Hepatocyte (in vitro differentiated cells): ENCODE measurements around the gene HLF.

Source experiments
- EZH2 ChIP-seq: fragments of 200-600 bp; sonication (generic); IDR thresholded peaks from 2 replicates; pipeline ENCODE4 v1.6.1; 2016; ENCODE audit warnings: antibody characterized with exemption, mild to moderate bottlenecking, borderline replicate concordance
- EZH2phosphoT487 ChIP-seq: fragments of 200-600 bp; sonication (generic); IDR thresholded peaks from one replicate; pipeline ENCODE4 v1.6.1; 2018; ENCODE audit warnings: antibody characterized with exemption, mild to moderate bottlenecking, low read depth, moderate library complexity; ENCODE audit not compliant: unreplicated experiment, severe bottlenecking
- TF ChIP-seq, protein P1 (sequence below): fragments of 200-600 bp; sonication (generic); IDR thresholded peaks from 2 replicates; pipeline ENCODE4 v1.5.1; 2016; ENCODE audit warnings: antibody characterized with exemption, mild to moderate bottlenecking; ENCODE audit not compliant: poor library complexity

GRCh38 chr17:55230716-55231115, 34.0 kb upstream of the HLF start:
- TF ChIP-seq, protein P1, sequence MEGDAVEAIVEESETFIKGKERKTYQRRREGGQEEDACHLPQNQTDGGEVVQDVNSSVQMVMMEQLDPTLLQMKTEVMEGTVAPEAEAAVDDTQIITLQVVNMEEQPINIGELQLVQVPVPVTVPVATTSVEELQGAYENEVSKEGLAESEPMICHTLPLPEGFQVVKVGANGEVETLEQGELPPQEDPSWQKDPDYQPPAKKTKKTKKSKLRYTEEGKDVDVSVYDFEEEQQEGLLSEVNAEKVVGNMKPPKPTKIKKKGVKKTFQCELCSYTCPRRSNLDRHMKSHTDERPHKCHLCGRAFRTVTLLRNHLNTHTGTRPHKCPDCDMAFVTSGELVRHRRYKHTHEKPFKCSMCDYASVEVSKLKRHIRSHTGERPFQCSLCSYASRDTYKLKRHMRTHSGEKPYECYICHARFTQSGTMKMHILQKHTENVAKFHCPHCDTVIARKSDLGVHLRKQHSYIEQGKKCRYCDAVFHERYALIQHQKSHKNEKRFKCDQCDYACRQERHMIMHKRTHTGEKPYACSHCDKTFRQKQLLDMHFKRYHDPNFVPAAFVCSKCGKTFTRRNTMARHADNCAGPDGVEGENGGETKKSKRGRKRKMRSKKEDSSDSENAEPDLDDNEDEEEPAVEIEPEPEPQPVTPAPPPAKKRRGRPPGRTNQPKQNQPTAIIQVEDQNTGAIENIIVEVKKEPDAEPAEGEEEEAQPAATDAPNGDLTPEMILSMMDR, result no peak
- TF ChIP-seq EZH2phosphoT487 (no peak), EZH2 (no peak)
